PFSK-1 (cell line): ENCODE results near the gene UQCR10.

Source experiments
- POLR2AphosphoS5 ChIP-seq: IDR thresholded peaks from 2 replicates; pipeline ENCODE4 v1.6.1; 2012; ENCODE audit warnings: low read depth, mild to moderate bottlenecking, control low read depth, low read length, moderate library complexity
- TF ChIP-seq, protein P1 (sequence below), 2 experiments: IDR thresholded peaks; 2 replicates each; pipeline versions ENCODE4 v1.6.1 to v1.8.0; 2011 to 2012; ENCODE audit warnings: low read depth in 2 of 2, low read length in 2 of 2, control low read depth in 1 of 2, inconsistent platforms in 1 of 2, mild to moderate bottlenecking in 1 of 2, moderate library complexity in 1 of 2; ENCODE audit not compliant: insufficient read depth in 1 of 2

DNA sequence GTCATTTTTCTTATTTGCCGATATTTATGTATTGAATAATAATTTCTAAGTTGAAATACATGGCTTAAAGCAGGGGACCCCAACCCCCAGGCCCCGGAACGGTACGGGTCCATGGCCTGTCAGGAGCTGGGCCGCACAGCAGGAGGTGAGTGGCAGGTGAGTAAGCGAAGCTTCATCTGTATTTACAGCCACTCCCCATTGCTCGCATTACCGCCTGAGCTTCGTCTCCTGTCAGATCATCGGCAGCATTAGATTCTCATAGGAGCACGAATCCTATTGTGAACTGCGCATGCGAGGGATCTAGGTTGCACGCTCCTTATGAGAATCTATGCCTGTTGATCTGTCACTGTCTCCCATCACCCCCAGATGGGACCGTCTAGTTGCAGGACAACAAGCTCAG, 4.9 kb upstream of the UQCR10 start:
- TF ChIP-seq, protein P1, sequence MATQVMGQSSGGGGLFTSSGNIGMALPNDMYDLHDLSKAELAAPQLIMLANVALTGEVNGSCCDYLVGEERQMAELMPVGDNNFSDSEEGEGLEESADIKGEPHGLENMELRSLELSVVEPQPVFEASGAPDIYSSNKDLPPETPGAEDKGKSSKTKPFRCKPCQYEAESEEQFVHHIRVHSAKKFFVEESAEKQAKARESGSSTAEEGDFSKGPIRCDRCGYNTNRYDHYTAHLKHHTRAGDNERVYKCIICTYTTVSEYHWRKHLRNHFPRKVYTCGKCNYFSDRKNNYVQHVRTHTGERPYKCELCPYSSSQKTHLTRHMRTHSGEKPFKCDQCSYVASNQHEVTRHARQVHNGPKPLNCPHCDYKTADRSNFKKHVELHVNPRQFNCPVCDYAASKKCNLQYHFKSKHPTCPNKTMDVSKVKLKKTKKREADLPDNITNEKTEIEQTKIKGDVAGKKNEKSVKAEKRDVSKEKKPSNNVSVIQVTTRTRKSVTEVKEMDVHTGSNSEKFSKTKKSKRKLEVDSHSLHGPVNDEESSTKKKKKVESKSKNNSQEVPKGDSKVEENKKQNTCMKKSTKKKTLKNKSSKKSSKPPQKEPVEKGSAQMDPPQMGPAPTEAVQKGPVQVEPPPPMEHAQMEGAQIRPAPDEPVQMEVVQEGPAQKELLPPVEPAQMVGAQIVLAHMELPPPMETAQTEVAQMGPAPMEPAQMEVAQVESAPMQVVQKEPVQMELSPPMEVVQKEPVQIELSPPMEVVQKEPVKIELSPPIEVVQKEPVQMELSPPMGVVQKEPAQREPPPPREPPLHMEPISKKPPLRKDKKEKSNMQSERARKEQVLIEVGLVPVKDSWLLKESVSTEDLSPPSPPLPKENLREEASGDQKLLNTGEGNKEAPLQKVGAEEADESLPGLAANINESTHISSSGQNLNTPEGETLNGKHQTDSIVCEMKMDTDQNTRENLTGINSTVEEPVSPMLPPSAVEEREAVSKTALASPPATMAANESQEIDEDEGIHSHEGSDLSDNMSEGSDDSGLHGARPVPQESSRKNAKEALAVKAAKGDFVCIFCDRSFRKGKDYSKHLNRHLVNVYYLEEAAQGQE (IDR thresholded peaks at IDR 0.05; ENCODE audit: insufficient read depth in 1 of 2, low read depth in 2 of 2, low read length in 2 of 2) = no peak
- TF ChIP-seq POLR2AphosphoS5 = no peak
